Nephron progenitor cell (in vitro differentiated cells): ENCODE data around the gene SETD4.

Experiments used
- DNase-seq: peaks from one replicate; pipeline ENCODE4 v3.0.0; 2021
- H3K27ac Mint-ChIP-seq: 2 replicates; pipeline ENCODE4 v1.8.0; 2021; ENCODE audit warnings: mild to moderate bottlenecking, moderate library complexity, mixed read lengths
- H3K27me3 Mint-ChIP-seq: 2 replicates; pipeline ENCODE4 v1.8.0; 2021; ENCODE audit warnings: mild to moderate bottlenecking, low read depth, mixed read lengths; ENCODE audit not compliant: poor library complexity
- H3K36me3 Mint-ChIP-seq: 2 replicates; pipeline ENCODE4 v1.8.0; 2021; ENCODE audit warnings: low read depth, mixed read lengths
- H3K4me1 Mint-ChIP-seq: 2 replicates; pipeline ENCODE4 v1.8.0; 2021; ENCODE audit warnings: mixed read lengths
- H3K4me3 Mint-ChIP-seq: 2 replicates; pipeline ENCODE4 v1.8.0; 2021; ENCODE audit warnings: mild to moderate bottlenecking, moderate library complexity, mixed read lengths
- H3K9me3 Mint-ChIP-seq: 2 replicates; pipeline ENCODE4 v1.8.0; 2021; ENCODE audit warnings: mild to moderate bottlenecking, moderate library complexity, mixed read lengths
- TF ChIP-seq, protein P1 (sequence below): fragments of 200-600 bp; sonication (generic); IDR thresholded peaks from 2 replicates; pipeline ENCODE4 v1.5.0; 2021; ENCODE audit warnings: antibody characterized with exemption

The SETD4 gene

GRCh38 chr21:36047139-36047538, 13.2 kb downstream of the SETD4 start:
- Mint-ChIP-seq H3K27me3 (no peaks in the 10 kb centered on the region), H3K36me3 (peaks cover 75% of the 10 kb centered on the region), H3K27ac (no peak overlapping the region), H3K4me3 (no peak overlapping the region), H3K9me3 (no peaks in the 10 kb centered on the region), H3K4me1 (no peaks in the 10 kb centered on the region)
- TF ChIP-seq, protein P1, sequence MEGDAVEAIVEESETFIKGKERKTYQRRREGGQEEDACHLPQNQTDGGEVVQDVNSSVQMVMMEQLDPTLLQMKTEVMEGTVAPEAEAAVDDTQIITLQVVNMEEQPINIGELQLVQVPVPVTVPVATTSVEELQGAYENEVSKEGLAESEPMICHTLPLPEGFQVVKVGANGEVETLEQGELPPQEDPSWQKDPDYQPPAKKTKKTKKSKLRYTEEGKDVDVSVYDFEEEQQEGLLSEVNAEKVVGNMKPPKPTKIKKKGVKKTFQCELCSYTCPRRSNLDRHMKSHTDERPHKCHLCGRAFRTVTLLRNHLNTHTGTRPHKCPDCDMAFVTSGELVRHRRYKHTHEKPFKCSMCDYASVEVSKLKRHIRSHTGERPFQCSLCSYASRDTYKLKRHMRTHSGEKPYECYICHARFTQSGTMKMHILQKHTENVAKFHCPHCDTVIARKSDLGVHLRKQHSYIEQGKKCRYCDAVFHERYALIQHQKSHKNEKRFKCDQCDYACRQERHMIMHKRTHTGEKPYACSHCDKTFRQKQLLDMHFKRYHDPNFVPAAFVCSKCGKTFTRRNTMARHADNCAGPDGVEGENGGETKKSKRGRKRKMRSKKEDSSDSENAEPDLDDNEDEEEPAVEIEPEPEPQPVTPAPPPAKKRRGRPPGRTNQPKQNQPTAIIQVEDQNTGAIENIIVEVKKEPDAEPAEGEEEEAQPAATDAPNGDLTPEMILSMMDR, result no peak
- DNase-seq, result no peak

GRCh38 chr21:36045993-36046392, 14.3 kb downstream of the SETD4 start:
- Mint-ChIP-seq H3K27ac (no peak overlapping the region), H3K36me3 (peaks cover 76% of the 10 kb centered on the region), H3K4me3 (no peak overlapping the region), H3K4me1 (no peaks in the 10 kb centered on the region), H3K27me3 (no peaks in the 10 kb centered on the region), H3K9me3 (no peaks in the 10 kb centered on the region)
- TF ChIP-seq, protein P1, result no peak
- no peak for DNase-seq

DNA sequence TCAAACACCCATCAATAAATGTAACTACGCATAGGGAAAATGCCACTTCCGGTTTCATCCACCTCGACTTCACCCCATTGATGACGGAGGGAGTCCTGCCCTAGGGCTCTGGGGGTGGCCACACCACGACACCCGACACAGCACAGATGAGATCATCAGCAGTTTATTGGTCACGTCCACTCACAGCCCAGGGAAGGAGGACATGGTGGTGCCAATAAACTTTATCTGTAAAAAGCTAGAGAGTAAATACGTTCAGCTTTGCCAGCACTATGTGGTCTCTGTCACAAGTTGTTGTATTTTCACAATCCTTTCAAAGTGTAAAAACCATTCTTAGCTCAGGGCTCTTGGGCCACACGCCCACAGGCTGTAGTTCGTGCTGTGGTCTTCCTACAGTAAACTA, 16.3 kb downstream of the SETD4 start:
- no peak overlapping the region for H3K27ac Mint-ChIP-seq
- TF ChIP-seq, protein P1, result no peak
- peaks cover 67% of the 10 kb centered on the region for H3K36me3 Mint-ChIP-seq
- H3K27me3 Mint-ChIP-seq, result no peaks in the 10 kb centered on the region
- DNase-seq, result no peak
- H3K4me3 Mint-ChIP-seq, result no peak overlapping the region
- H3K4me1 Mint-ChIP-seq, result no peaks in the 10 kb centered on the region
- H3K9me3 Mint-ChIP-seq, result no peaks in the 10 kb centered on the region

DNA sequence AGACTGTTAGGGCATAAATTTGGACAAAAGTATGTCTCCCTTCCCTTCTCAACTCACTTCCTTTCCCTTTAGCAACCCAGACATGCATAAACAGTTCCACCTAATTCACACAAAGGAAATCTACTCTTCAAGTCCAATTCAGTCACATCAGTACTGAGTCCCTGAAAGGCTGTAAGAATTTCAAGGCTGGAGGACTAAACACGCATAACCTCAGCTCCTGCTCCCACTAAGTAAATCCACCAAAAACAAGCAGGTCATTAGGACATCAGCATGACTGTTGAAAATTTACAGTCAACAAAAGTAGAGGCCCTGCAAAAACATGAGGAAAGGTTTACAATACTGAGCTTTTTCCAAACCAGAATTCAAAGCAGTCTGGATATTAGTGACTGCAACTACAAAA, 18.4 kb downstream of the SETD4 start:
- H3K27ac Mint-ChIP-seq, result no peak overlapping the region
- no peaks in the 10 kb centered on the region for H3K9me3 Mint-ChIP-seq
- H3K27me3 Mint-ChIP-seq, result no peaks in the 10 kb centered on the region
- no peak overlapping the region for H3K4me3 Mint-ChIP-seq
- TF ChIP-seq, protein P1, result no peak
- no peak for DNase-seq
- peaks cover 60% of the 10 kb centered on the region for H3K36me3 Mint-ChIP-seq
- no peaks in the 10 kb centered on the region for H3K4me1 Mint-ChIP-seq

GRCh38 chr21:36040389-36040788, 19.9 kb downstream of the SETD4 start:
- no peak overlapping the region for H3K4me3 Mint-ChIP-seq
- no peaks in the 10 kb centered on the region for H3K27me3 Mint-ChIP-seq
- H3K9me3 Mint-ChIP-seq, result no peaks in the 10 kb centered on the region
- H3K27ac Mint-ChIP-seq, result peak overlapping the region; percentile 58
- TF ChIP-seq, protein P1, result no peak
- peaks cover 65% of the 10 kb centered on the region for H3K36me3 Mint-ChIP-seq
- no peak for DNase-seq
- H3K4me1 Mint-ChIP-seq, result no peaks in the 10 kb centered on the region

GRCh38 chr21:36039861-36040260, 20.5 kb downstream of the SETD4 start:
- H3K27me3 Mint-ChIP-seq, result no peaks in the 10 kb centered on the region
- H3K9me3 Mint-ChIP-seq, result no peaks in the 10 kb centered on the region
- peaks cover 66% of the 10 kb centered on the region for H3K36me3 Mint-ChIP-seq
- TF ChIP-seq, protein P1, result no peak
- no peaks in the 10 kb centered on the region for H3K4me1 Mint-ChIP-seq
- no peak for DNase-seq
- H3K27ac Mint-ChIP-seq, result peak overlapping the region; percentile 58
- no peak overlapping the region for H3K4me3 Mint-ChIP-seq
